Thoracic aorta (tissue), 2 donors: ENCODE results near the gene DCPS. TPM values are rescaled to one million over a fixed set of nuclear protein-coding genes. Genes with fewer than 3 reads are reported as not detected.

Experiments used
- ATAC-seq: fragments of 150-250 bp; one replicate; pipeline ENCODE4 v1.8.0; 2017; ENCODE audit warnings: low read depth; ENCODE audit not compliant: insufficient number of reproducible peaks, low FRiP score
- DNase-seq: peaks from one replicate; pipeline ENCODE4 v3.0.0-alpha.2; 2020; ENCODE audit warnings: low spot score
- H3K27ac ChIP-seq, 2 donors: fragments of 200-600 bp; sonication (generic); 1 replicate in 1 of 2; 2 replicates in 1 of 2; pipeline ENCODE4 v1.5.1; 2016; ENCODE audit warnings: mild to moderate bottlenecking in 2 of 2, moderate library complexity in 2 of 2
- H3K27me3 ChIP-seq: fragments of 200-600 bp; sonication (generic); replicated peaks from 2 replicates; pipeline ENCODE4 v1.6.0; 2016; ENCODE audit warnings: mild to moderate bottlenecking; ENCODE audit not compliant: insufficient read depth
- H3K36me3 ChIP-seq: fragments of 200-600 bp; sonication (generic); one replicate; pipeline ENCODE4 v1.5.1; 2016
- H3K4me1 ChIP-seq, 2 donors: fragments of 200-600 bp; sonication (generic); 1 replicate in 1 of 2; 2 replicates in 1 of 2; pipeline versions ENCODE4 v1.5.1 to v1.6.0; 2016; ENCODE audit warnings: low read depth in 2 of 2, mild to moderate bottlenecking in 1 of 2; ENCODE audit not compliant: control insufficient read depth in 1 of 2
- H3K4me3 ChIP-seq: fragments of 200-600 bp; sonication (generic); 2 replicates; pipeline ENCODE4 v1.5.1; 2016; ENCODE audit warnings: mild to moderate bottlenecking
- H3K9me3 ChIP-seq: fragments of 200-600 bp; sonication (generic); 2 replicates; pipeline ENCODE4 v1.5.1; 2016
- CTCF ChIP-seq: fragments of 200-600 bp; sonication (generic); IDR thresholded peaks from one replicate; pipeline ENCODE4 v1.5.1; 2019; ENCODE audit warnings: antibody characterized with exemption
- total RNA-seq, 2 donors: library from RNA; depleted of rRNA; stranded (reverse); fragments of >200 nt; gene quantifications; one replicate each; pipeline versions ENCODE4 v1.1.0 to v1.2.3, GENCODE V29; 2016

DCPS gene
- total RNA-seq, 2 donors from 2014 or later: 8.4 to 9.7 TPM

DNA sequence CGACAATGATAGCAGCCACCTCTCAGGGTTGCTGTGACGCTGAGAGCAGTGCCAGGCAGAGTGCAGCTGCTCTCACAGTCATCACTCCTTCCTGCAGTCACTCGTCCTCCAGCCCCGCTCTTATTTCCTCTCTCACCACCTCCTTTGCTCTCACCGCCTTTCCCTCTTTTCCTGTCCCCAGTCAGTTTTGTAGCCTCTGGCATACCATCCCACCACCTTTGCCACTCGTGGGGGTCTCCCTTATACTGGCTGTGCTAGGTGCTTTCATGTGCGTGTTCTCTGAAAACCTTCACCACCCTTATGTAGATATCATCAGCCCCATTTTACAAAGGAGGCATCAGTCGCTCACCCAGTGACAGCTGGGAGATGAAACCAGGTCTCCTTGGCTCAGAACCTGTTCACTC, 32.3 kb downstream of the DCPS start:
- no peaks in the 10 kb centered on the region for H3K27me3 ChIP-seq
- no peak overlapping the region for H3K27ac ChIP-seq
- no peaks in the 10 kb centered on the region for H3K9me3 ChIP-seq
- ATAC-seq (no peak), DNase-seq (no peak)
- no peaks in the 10 kb centered on the region for H3K4me1 ChIP-seq
- TF ChIP-seq CTCF: no peak
- H3K36me3 ChIP-seq: peaks cover 4% of the 10 kb centered on the region
- H3K4me3 ChIP-seq: no peak overlapping the region

DNA sequence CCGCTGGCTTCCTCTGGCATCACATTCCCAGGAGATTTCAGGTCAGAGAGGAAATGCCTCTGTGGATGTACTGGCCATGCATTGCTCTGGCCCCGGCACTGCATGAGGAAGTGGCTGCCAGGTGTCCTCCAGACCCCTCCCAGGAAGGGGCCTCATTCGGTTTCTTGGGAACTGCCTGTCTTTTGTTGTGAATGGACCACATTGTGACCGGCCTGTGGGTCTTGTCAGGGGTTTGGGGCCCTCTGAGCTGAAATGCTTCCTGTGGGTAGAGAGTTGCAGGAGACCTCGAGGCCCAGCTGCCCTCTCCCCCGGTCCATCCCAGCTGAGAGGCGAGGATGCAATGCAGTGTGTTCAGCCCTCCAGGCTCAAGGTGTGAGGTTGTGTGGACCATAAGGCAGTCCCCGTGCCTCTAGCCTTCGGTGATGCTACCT, 32.8 kb downstream of the DCPS start:
- Histone ChIP-seq H3K27me3 (no peaks in the 10 kb centered on the region), H3K4me1 (no peaks in the 10 kb centered on the region), H3K36me3 (peaks cover 4% of the 10 kb centered on the region), H3K9me3 (no peaks in the 10 kb centered on the region), H3K27ac (no peak overlapping the region), H3K4me3 (no peak overlapping the region)
- no peak for TF ChIP-seq CTCF
- ATAC-seq (no peak), DNase-seq (no peak)

DNA sequence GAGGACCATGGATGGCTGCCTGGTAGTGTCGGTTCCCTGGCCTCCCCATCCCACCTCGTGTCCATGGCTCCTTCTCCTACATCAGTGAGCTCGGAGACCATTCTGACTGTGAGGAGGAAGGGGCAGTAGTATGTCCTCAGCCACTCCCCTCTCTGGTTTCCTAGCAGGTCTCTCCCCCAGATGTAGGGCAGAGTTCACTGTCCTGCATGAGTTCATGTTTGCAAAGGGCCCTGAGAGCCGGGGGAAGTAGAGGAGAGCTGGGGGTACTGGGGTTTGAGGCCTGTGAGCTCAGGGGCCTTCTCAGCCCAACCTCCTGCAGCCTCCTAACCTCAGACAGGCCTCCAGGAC, 33.2 kb downstream of the DCPS start:
- no peak for TF ChIP-seq CTCF

DNA sequence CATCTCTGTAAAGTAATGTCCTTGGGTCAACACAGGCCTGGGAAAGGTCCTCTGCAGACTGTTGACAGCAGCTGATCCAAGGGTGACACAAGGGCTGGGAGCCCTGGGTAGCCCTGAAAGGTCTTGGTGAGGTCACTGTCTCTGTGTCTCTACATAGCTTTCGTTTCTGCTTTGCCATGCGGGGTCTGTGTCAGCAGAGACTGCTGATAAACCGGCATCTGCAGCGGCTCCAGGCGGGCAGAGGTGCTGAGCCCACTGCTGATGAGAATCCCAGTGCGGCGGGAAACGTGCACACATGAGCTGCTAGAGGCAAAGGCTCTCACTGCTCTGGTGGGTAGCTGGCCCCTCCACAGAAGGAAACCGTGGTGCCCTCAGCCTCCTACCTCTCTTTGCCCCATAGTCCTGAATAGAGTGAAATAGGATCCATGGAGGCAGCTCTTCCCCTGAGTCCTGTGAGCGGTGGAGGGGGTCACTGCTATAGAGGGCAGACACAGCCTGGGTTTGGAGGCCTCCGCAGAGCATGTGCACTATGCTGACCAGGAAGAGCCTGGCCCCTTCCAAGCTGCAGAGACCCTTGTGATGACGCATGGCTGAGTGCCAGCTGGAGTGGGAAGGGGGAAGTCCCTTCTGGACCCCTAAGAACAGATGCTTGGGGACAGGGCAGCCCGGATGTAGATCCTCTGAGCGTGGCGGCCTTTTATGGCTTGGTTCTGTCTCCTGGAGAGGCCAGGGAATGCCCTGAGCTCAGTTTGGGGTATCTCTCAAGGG, 33.8 kb downstream of the DCPS start:
- H3K27ac ChIP-seq: no peak overlapping the region
- TF ChIP-seq CTCF: no peak
- no peaks in the 10 kb centered on the region for H3K4me1 ChIP-seq
- peaks cover 4% of the 10 kb centered on the region for H3K36me3 ChIP-seq
- DNase-seq: no peak
- ATAC-seq: no peak
- H3K4me3 ChIP-seq: no peak overlapping the region
- no peaks in the 10 kb centered on the region for H3K27me3 ChIP-seq
- H3K9me3 ChIP-seq: no peaks in the 10 kb centered on the region

More for the DNA sequence above, 33.2 kb downstream of the DCPS start:
- DNase-seq (no peak), ATAC-seq (no peak)
- no peaks in the 10 kb centered on the region for H3K27me3 ChIP-seq
- H3K9me3 ChIP-seq: no peaks in the 10 kb centered on the region
- H3K4me3 ChIP-seq: no peak overlapping the region
- peaks cover 4% of the 10 kb centered on the region for H3K36me3 ChIP-seq
- no peak overlapping the region for H3K27ac ChIP-seq
- H3K4me1 ChIP-seq: no peaks in the 10 kb centered on the region

DNA sequence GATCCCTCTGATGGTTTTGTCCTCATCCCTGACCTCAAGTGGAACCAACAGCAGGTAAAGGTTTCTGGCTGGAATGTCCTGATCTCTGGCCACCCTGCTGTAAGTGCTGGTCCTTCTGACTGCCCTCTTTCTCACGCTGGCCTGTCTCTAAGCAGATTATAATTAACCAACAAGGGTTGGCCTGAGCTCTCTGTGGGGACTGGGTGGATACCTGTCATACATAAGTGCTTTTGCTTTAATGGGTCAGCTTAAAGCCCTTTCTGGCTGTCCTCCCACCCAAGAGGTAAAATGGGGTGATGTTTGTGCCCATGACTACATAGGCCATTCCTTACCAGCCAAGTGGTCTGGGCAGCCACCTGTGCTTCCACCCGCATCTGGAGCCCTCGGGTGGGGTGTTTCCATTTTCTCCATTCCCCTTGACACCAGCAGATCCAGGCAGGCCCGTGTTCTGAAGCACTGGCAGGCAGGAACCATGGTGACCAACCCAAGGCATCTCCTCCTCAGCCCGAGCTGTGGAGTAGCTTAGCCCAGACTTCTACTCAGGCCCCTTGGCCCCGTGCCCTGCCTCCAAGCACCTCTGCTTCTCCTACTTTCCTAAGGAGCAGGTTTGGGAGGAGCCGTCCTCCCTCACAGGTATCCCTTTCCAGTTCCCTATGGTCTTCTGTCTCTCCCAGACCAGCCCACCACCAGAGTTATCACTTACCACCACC, 34.6 kb downstream of the DCPS start:
- H3K4me3 ChIP-seq: no peak overlapping the region
- H3K27me3 ChIP-seq: no peaks in the 10 kb centered on the region
- DNase-seq: no peak
- H3K4me1 ChIP-seq: no peaks in the 10 kb centered on the region
- H3K36me3 ChIP-seq: no peaks in the 10 kb centered on the region
- H3K27ac ChIP-seq: no peak overlapping the region
- no peaks in the 10 kb centered on the region for H3K9me3 ChIP-seq
- no peak for TF ChIP-seq CTCF
- ATAC-seq: no peak
